KMS-11 (cell line): Measurements from ENCODE around the gene UBE2G1.

Source experiments
- H2AFZ ChIP-seq: fragments of 200-600 bp; sonication (generic); 2 replicates; pipeline ENCODE4 v1.6.1; 2016; ENCODE audit warnings: antibody characterized with exemption, mixed run types, low read depth
- H3K27ac ChIP-seq: fragments of 200-600 bp; sonication (generic); 2 replicates; pipeline ENCODE4 v1.6.1; 2016; ENCODE audit warnings: mild to moderate bottlenecking, mixed run types
- H3K27me3 ChIP-seq: fragments of 200-600 bp; sonication (generic); 2 replicates; pipeline ENCODE4 v1.6.1; 2017; ENCODE audit warnings: mild to moderate bottlenecking, low read depth, mixed run types, moderate library complexity; ENCODE audit not compliant: insufficient read depth
- H3K36me3 ChIP-seq: fragments of 200-600 bp; sonication (generic); 2 replicates; pipeline ENCODE4 v1.6.1; 2017; ENCODE audit warnings: mild to moderate bottlenecking, mixed run types; ENCODE audit not compliant: insufficient read depth
- H3K4me1 ChIP-seq: fragments of 200-600 bp; sonication (generic); 2 replicates; pipeline ENCODE4 v1.6.1; 2016; ENCODE audit warnings: mild to moderate bottlenecking, low read depth, mixed run types; ENCODE audit not compliant: poor library complexity, severe bottlenecking
- H3K4me2 ChIP-seq: fragments of 200-600 bp; sonication (generic); 2 replicates; pipeline ENCODE4 v1.7.0; 2016; ENCODE audit warnings: mild to moderate bottlenecking, mixed run types
- H3K4me3 ChIP-seq: fragments of 200-600 bp; sonication (generic); IDR thresholded peaks from 2 replicates; pipeline ENCODE4 v1.6.1; 2017; ENCODE audit warnings: low read depth, low read length, mixed read lengths; ENCODE audit not compliant: insufficient read depth
- H3K79me2 ChIP-seq: fragments of 200-600 bp; sonication (generic); 2 replicates; pipeline ENCODE4 v1.6.1; 2016; ENCODE audit warnings: low read depth, mixed run types; ENCODE audit not compliant: insufficient read depth
- H3K9ac ChIP-seq: fragments of 200-600 bp; sonication (generic); 2 replicates; pipeline ENCODE4 v1.6.1; 2016; ENCODE audit warnings: mild to moderate bottlenecking, mixed run types
- H4K20me1 ChIP-seq: fragments of 200-600 bp; sonication (generic); 2 replicates; pipeline ENCODE4 v1.6.1; 2016; ENCODE audit warnings: mild to moderate bottlenecking, mixed run types; ENCODE audit not compliant: insufficient read depth
- TF ChIP-seq, protein P1 (sequence below): fragments of 200-600 bp; sonication (generic); conservative IDR thresholded peaks from 2 replicates; pipeline ENCODE4 v1.6.1; 2017; ENCODE audit warnings: low read depth, mild to moderate bottlenecking, antibody characterized with exemption, low read length, moderate library complexity, mixed read lengths

UBE2G1 gene

DNA sequence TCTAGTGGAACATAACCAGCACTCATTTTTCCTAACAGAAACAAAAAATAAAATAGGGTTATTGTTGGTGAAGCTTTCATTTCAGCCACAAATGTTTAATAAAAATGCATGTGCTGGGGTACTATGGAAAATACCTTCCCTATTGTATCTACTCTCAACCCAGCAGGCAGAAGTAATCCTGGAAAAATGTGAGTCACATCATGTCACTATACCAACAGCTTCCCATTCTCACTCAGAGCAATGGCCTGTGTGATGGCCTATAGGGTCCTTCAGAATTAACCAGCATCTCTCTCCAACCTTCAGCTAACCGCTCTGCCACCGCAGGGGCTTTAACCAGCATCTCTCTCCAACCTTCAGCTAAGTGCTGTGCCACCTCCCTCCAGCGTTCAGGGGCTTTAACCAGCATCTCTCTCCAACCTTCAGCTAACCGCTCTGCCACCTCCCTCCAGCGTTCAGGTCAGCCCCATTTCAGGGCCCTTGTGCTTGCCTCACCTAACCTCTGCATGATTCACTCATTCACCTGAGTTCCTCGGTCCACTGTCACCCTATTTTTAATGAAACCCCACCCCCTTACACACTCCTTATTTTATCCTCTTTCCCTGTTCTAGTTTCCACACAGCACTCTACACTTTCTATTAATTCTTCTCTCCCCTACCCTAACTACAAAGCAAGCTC is 34.0 kb downstream of the UBE2G1 start:
- Histone ChIP-seq H3K4me2 (no peak overlapping the region), H3K4me3 (no peak overlapping the region), H3K9ac (no peak overlapping the region), H3K4me1 (peaks cover 7% of the 10 kb centered on the region), H3K36me3 (no peaks in the 10 kb centered on the region), H3K27me3 (no peaks in the 10 kb centered on the region), H4K20me1 (peaks cover 24% of the 10 kb centered on the region), H2AFZ (no peak overlapping the region), H3K79me2 (peaks cover 98% of the 10 kb centered on the region), H3K27ac (no peak overlapping the region)
- TF ChIP-seq, protein P1, sequence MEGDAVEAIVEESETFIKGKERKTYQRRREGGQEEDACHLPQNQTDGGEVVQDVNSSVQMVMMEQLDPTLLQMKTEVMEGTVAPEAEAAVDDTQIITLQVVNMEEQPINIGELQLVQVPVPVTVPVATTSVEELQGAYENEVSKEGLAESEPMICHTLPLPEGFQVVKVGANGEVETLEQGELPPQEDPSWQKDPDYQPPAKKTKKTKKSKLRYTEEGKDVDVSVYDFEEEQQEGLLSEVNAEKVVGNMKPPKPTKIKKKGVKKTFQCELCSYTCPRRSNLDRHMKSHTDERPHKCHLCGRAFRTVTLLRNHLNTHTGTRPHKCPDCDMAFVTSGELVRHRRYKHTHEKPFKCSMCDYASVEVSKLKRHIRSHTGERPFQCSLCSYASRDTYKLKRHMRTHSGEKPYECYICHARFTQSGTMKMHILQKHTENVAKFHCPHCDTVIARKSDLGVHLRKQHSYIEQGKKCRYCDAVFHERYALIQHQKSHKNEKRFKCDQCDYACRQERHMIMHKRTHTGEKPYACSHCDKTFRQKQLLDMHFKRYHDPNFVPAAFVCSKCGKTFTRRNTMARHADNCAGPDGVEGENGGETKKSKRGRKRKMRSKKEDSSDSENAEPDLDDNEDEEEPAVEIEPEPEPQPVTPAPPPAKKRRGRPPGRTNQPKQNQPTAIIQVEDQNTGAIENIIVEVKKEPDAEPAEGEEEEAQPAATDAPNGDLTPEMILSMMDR, result no peak

DNA sequence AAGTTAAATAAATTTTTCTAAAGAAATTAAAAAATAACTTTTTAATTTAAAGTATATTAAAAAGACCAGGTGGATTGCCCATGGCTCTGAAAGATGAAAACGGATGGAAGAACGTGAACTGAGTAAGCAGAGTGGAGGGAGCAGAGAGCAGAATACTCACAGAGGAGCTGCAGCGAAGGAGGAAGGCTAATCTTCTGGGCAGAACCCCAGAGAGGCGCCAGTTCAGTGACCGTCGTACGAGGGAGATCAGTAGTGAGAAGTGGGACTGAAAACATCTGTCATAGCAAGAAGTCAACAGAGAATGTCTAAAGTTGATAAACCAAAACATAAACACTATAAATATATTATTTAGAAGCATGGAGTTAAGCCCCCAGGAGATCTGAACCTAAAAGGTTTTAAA is 34.9 kb downstream of the UBE2G1 start:
- Histone ChIP-seq H3K4me3 (no peak overlapping the region), H3K4me2 (no peak overlapping the region), H3K27ac (no peak overlapping the region), H4K20me1 (peaks cover 16% of the 10 kb centered on the region), H3K4me1 (peaks cover 7% of the 10 kb centered on the region), H3K9ac (no peak overlapping the region), H3K36me3 (no peaks in the 10 kb centered on the region), H3K27me3 (no peaks in the 10 kb centered on the region), H2AFZ (no peak overlapping the region), H3K79me2 (peaks cover 98% of the 10 kb centered on the region)
- TF ChIP-seq, protein P1, result no peak

DNA sequence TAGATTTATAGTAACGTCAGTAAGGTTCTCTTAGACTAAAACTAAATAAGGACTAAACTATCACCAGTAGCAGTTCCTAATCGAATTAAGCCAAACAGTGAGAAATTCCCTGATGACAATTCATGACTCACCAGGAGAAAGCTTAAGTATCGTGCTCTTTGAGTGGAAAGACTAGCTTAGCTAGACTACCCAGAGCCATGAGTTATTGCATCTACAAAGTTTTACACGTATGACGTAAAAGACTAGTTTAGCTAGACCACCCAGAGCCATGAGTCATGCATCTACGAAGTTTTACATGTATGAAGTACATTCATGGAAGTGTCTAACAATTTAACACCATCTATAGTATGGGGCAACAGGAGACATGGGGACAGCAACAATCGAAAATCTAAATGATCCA is 36.6 kb downstream of the UBE2G1 start:
- Histone ChIP-seq H3K79me2 (peaks cover 98% of the 10 kb centered on the region), H3K27me3 (no peaks in the 10 kb centered on the region), H3K4me1 (no peaks in the 10 kb centered on the region), H2AFZ (no peak overlapping the region), H3K9ac (no peak overlapping the region), H3K4me2 (no peak overlapping the region), H3K4me3 (no peak overlapping the region), H3K27ac (no peak overlapping the region), H3K36me3 (no peaks in the 10 kb centered on the region), H4K20me1 (peaks cover 9% of the 10 kb centered on the region; the same call in 1 of the 2 replicates)
- TF ChIP-seq, protein P1, result no peak

DNA sequence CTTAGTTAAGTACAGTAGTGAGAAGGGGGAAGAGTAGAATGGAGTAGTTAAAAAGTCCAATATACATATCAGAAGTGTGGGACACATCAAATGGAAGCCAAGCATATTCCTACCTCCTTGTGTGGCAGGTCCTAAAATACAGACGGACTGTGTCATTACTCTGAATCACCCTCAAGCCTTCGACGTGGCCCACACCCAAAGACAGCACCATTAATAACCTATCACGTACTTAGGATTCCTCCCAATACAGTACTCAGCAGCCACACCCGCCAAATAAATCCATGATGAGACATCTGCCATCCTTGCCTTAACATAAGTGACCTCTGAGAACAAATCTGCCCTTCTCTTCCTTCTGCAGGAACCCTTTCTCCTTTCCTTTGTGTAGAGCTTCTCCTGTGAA is 38.9 kb downstream of the UBE2G1 start:
- H3K4me2 ChIP-seq, result no peak overlapping the region
- H3K4me3 ChIP-seq, result no peak overlapping the region
- TF ChIP-seq, protein P1, result no peak
- H3K27me3 ChIP-seq, result no peaks in the 10 kb centered on the region
- H3K79me2 ChIP-seq, result peaks cover 98% of the 10 kb centered on the region
- no peaks in the 10 kb centered on the region for H3K36me3 ChIP-seq
- peaks cover 21% of the 10 kb centered on the region for H4K20me1 ChIP-seq
- H3K27ac ChIP-seq, result no peak overlapping the region
- no peak overlapping the region for H3K9ac ChIP-seq
- no peak overlapping the region for H2AFZ ChIP-seq
- no peaks in the 10 kb centered on the region for H3K4me1 ChIP-seq
